ENCODE data around the gene HTR1E.
"Not testable (repeated sequence)": the region's sequence is repeated elsewhere in the genome, so short reads cannot be mapped to it uniquely, and the experiment has no call there.

HTR1E gene

GRCh38 chr6:86937219-86938079, at the start of gene HTR1E:
Gene HTR1E (plus strand): TSS chr6:86937528. CDS start chr6:87015335, 77,807 bp downstream.
- H3K4me1 ChIP-seq (ENCODE audit: control insufficient read depth, insufficient read depth, low read length), result 0 out of 2 replicates have a peak, but pooled peaks cover 6% of the 10 kb centered on the region
- no peaks in the 10 kb centered on the region for H3K9me3 ChIP-seq (ENCODE audit: control insufficient read depth, insufficient read depth, low read depth, low read length)
- peak within 1 kb of the TSS; percentile 50 for H3K9ac ChIP-seq (ENCODE audit: low read length)
- peaks cover 41% of the 10 kb centered on the region for H3K27me3 ChIP-seq (ENCODE audit: control insufficient read depth, insufficient read depth, low read length)
- no peak within 1 kb of the TSS for H3K27ac ChIP-seq (ENCODE audit: low read depth, low read length)
- peak within 1 kb of the TSS; percentile 64 for H3K4me3 ChIP-seq (ENCODE audit: low read depth, low read length)
- no peaks in the 10 kb centered on the region for H3K36me3 ChIP-seq (ENCODE audit: control insufficient read depth, insufficient read depth, low read length)

- no peak overlapping the region for H3K9ac ChIP-seq (ENCODE audit: low read length)
- H3K27ac ChIP-seq (ENCODE audit: low read depth, low read length), result no peak overlapping the region
- no peaks in the 10 kb centered on the region for H3K9me3 ChIP-seq (ENCODE audit: control insufficient read depth, insufficient read depth, low read depth, low read length)
- H3K4me3 ChIP-seq (ENCODE audit: low read depth, low read length), result no peak overlapping the region
- H3K27me3 ChIP-seq (ENCODE audit: control insufficient read depth, insufficient read depth, low read length), result no peaks in the 10 kb centered on the region
- H3K4me1 ChIP-seq (ENCODE audit: control insufficient read depth, insufficient read depth, low read length), result peaks cover 16% of the 10 kb centered on the region; the same call in 1 of the 2 replicates
- H3K36me3 ChIP-seq (ENCODE audit: control insufficient read depth, insufficient read depth, low read length), result no peaks in the 10 kb centered on the region
Measured at GRCh38 chr6:86888301-86888700, 49.0 kb upstream of the HTR1E start.

- not testable (repeated sequence) for H3K27ac ChIP-seq (ENCODE audit: low read depth, low read length); H3K9me3 ChIP-seq (ENCODE audit: control insufficient read depth, insufficient read depth, low read depth, low read length); H3K36me3 ChIP-seq (ENCODE audit: control insufficient read depth, insufficient read depth, low read length); H3K9ac ChIP-seq (ENCODE audit: low read length); H3K4me1 ChIP-seq (ENCODE audit: control insufficient read depth, insufficient read depth, low read length)
- peak overlapping the region; percentile 55 for H3K4me3 ChIP-seq (ENCODE audit: low read depth, low read length)
- H3K27me3 ChIP-seq (ENCODE audit: control insufficient read depth, insufficient read depth, low read length), result peaks cover 13% of the 10 kb centered on the region
Measured at GRCh38 chr6:86897265-86897664, 40.1 kb upstream of the HTR1E start.

- no peaks in the 10 kb centered on the region for H3K27me3 ChIP-seq (ENCODE audit: control insufficient read depth, insufficient read depth, low read length)
- H3K9ac ChIP-seq (ENCODE audit: low read length), result no peak overlapping the region
- H3K9me3 ChIP-seq (ENCODE audit: control insufficient read depth, insufficient read depth, low read depth, low read length), result no peaks in the 10 kb centered on the region
- H3K27ac ChIP-seq (ENCODE audit: low read depth, low read length), result no peak overlapping the region
- peaks cover 4% of the 10 kb centered on the region; the same call in 1 of the 2 replicates for H3K4me1 ChIP-seq (ENCODE audit: control insufficient read depth, insufficient read depth, low read length)
- no peaks in the 10 kb centered on the region for H3K36me3 ChIP-seq (ENCODE audit: control insufficient read depth, insufficient read depth, low read length)
- no peak overlapping the region for H3K4me3 ChIP-seq (ENCODE audit: low read depth, low read length)
Measured at GRCh38 chr6:86913795-86914194, 23.5 kb upstream of the HTR1E start.

- Histone ChIP-seq H3K4me3 (ENCODE audit: low read depth, low read length) (no peak overlapping the region), H3K4me1 (ENCODE audit: control insufficient read depth, insufficient read depth, low read length) (peaks cover 6% of the 10 kb centered on the region; the same call in 1 of the 2 replicates), H3K27me3 (ENCODE audit: control insufficient read depth, insufficient read depth, low read length) (no peaks in the 10 kb centered on the region), H3K27ac (ENCODE audit: low read depth, low read length) (no peak overlapping the region), H3K9ac (ENCODE audit: low read length) (no peak overlapping the region), H3K9me3 (ENCODE audit: control insufficient read depth, insufficient read depth, low read depth, low read length) (no peaks in the 10 kb centered on the region), H3K36me3 (ENCODE audit: control insufficient read depth, insufficient read depth, low read length) (no peaks in the 10 kb centered on the region)
Measured at GRCh38 chr6:86916393-86916792, 20.9 kb upstream of the HTR1E start.

GRCh38 chr6:86927138-86927537, 10.2 kb upstream of the HTR1E start:
- H3K27ac ChIP-seq (ENCODE audit: low read depth, low read length); H3K9ac ChIP-seq (ENCODE audit: low read length); H3K4me1 ChIP-seq (ENCODE audit: control insufficient read depth, insufficient read depth, low read length); H3K4me3 ChIP-seq (ENCODE audit: low read depth, low read length); H3K9me3 ChIP-seq (ENCODE audit: control insufficient read depth, insufficient read depth, low read depth, low read length); H3K27me3 ChIP-seq (ENCODE audit: control insufficient read depth, insufficient read depth, low read length); H3K36me3 ChIP-seq (ENCODE audit: control insufficient read depth, insufficient read depth, low read length): not testable (repeated sequence)

- not testable (repeated sequence) for H3K27me3 ChIP-seq (ENCODE audit: control insufficient read depth, insufficient read depth, low read length); H3K27ac ChIP-seq (ENCODE audit: low read depth, low read length); H3K36me3 ChIP-seq (ENCODE audit: control insufficient read depth, insufficient read depth, low read length); H3K4me3 ChIP-seq (ENCODE audit: low read depth, low read length); H3K9ac ChIP-seq (ENCODE audit: low read length); H3K4me1 ChIP-seq (ENCODE audit: control insufficient read depth, insufficient read depth, low read length); H3K9me3 ChIP-seq (ENCODE audit: control insufficient read depth, insufficient read depth, low read depth, low read length)
Measured at GRCh38 chr6:86927859-86928258, 9.5 kb upstream of the HTR1E start.

GRCh38 chr6:86934365-86934764, 3.0 kb upstream of the HTR1E start:
- Histone ChIP-seq H3K9ac (ENCODE audit: low read length) (no peak overlapping the region), H3K4me3 (ENCODE audit: low read depth, low read length) (no peak overlapping the region), H3K4me1 (ENCODE audit: control insufficient read depth, insufficient read depth, low read length) (0 out of 2 replicates have a peak, but pooled peaks cover 6% of the 10 kb centered on the region), H3K36me3 (ENCODE audit: control insufficient read depth, insufficient read depth, low read length) (no peaks in the 10 kb centered on the region), H3K27me3 (ENCODE audit: control insufficient read depth, insufficient read depth, low read length) (peaks cover 37% of the 10 kb centered on the region), H3K9me3 (ENCODE audit: control insufficient read depth, insufficient read depth, low read depth, low read length) (no peaks in the 10 kb centered on the region), H3K27ac (ENCODE audit: low read depth, low read length) (no peak overlapping the region)

- Histone ChIP-seq H3K36me3 (ENCODE audit: control insufficient read depth, insufficient read depth, low read length) (no peaks in the 10 kb centered on the region), H3K9me3 (ENCODE audit: control insufficient read depth, insufficient read depth, low read depth, low read length) (no peaks in the 10 kb centered on the region), H3K4me3 (ENCODE audit: low read depth, low read length) (peak overlapping the region; percentile 64), H3K27ac (ENCODE audit: low read depth, low read length) (no peak overlapping the region), H3K4me1 (ENCODE audit: control insufficient read depth, insufficient read depth, low read length) (0 out of 2 replicates have a peak, but pooled peaks cover 6% of the 10 kb centered on the region), H3K27me3 (ENCODE audit: control insufficient read depth, insufficient read depth, low read length) (peaks cover 41% of the 10 kb centered on the region), H3K9ac (ENCODE audit: low read length) (peak overlapping the region; percentile 35)
Measured at GRCh38 chr6:86936834-86937218, 502 bp upstream of the HTR1E start.

GRCh38 chr6:86938814-86939213, 1.5 kb downstream of the HTR1E start:
- Histone ChIP-seq H3K4me1 (ENCODE audit: control insufficient read depth, insufficient read depth, low read length) (0 out of 2 replicates have a peak, but pooled peaks cover 9% of the 10 kb centered on the region), H3K9ac (ENCODE audit: low read length) (no peak overlapping the region), H3K27me3 (ENCODE audit: control insufficient read depth, insufficient read depth, low read length) (peaks cover 41% of the 10 kb centered on the region), H3K4me3 (ENCODE audit: low read depth, low read length) (no peak overlapping the region), H3K27ac (ENCODE audit: low read depth, low read length) (no peak overlapping the region), H3K36me3 (ENCODE audit: control insufficient read depth, insufficient read depth, low read length) (no peaks in the 10 kb centered on the region), H3K9me3 (ENCODE audit: control insufficient read depth, insufficient read depth, low read depth, low read length) (no peaks in the 10 kb centered on the region)

GRCh38 chr6:86941461-86941860, 4.1 kb downstream of the HTR1E start:
- H3K36me3 ChIP-seq (ENCODE audit: control insufficient read depth, insufficient read depth, low read length), result no peaks in the 10 kb centered on the region
- H3K9me3 ChIP-seq (ENCODE audit: control insufficient read depth, insufficient read depth, low read depth, low read length), result no peaks in the 10 kb centered on the region
- H3K27ac ChIP-seq (ENCODE audit: low read depth, low read length), result no peak overlapping the region
- H3K4me3 ChIP-seq (ENCODE audit: low read depth, low read length), result no peak overlapping the region
- H3K27me3 ChIP-seq (ENCODE audit: control insufficient read depth, insufficient read depth, low read length), result peaks cover 33% of the 10 kb centered on the region
- no peak overlapping the region for H3K9ac ChIP-seq (ENCODE audit: low read length)
- 0 out of 2 replicates have a peak, but pooled peaks cover 11% of the 10 kb centered on the region for H3K4me1 ChIP-seq (ENCODE audit: control insufficient read depth, insufficient read depth, low read length)

Data from HUES6 (cell line).